Central memory CD4-positive, alpha-beta T cell (primary cell): ENCODE measurements around the gene HEMK1.

Experiments
- DNase-seq: peaks from one replicate; pipeline ENCODE4 v3.0.0; 2022

HEMK1 gene

DNA sequence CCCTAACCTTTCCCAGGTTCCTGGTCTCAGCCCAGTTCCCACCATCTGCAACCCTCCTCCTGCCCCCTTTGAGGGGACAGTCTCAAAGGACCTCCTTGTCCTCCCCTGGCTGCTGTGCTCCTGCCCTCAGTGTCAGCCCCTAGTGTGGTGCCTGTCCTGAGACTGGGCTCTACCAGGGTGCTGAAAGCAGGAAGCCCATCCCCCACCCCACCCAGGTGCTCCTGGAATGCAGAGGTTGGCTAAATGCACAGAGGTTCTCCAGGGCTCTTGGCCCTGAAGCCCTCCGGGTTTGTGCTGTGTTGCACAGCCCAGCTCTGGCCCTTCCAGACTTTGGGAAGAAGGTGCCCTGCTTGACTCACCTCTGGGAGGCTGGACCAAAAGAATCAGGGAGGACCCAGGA, 23.5 kb upstream of the HEMK1 start:
- no peak for DNase-seq

DNA sequence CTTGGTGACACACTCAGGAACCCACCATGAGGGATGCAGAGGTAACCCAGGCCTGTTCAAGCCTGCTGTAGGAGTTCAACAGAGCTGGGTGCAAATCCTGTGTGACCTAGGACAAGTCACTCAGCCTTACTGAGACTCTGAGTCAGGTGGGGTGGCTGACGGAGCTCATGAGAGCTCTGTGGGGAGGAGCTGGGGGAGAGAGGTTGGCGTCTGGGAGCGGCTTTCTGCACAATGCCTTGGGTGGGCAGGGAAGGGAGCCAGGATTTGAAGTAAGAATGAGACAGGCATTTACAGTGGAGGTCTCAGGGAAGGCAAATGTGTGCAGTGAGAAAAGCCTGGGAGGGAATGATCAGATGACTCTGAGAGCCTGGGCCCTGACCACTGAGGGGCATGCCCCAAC, 20.1 kb upstream of the HEMK1 start:
- no peak for DNase-seq

DNA sequence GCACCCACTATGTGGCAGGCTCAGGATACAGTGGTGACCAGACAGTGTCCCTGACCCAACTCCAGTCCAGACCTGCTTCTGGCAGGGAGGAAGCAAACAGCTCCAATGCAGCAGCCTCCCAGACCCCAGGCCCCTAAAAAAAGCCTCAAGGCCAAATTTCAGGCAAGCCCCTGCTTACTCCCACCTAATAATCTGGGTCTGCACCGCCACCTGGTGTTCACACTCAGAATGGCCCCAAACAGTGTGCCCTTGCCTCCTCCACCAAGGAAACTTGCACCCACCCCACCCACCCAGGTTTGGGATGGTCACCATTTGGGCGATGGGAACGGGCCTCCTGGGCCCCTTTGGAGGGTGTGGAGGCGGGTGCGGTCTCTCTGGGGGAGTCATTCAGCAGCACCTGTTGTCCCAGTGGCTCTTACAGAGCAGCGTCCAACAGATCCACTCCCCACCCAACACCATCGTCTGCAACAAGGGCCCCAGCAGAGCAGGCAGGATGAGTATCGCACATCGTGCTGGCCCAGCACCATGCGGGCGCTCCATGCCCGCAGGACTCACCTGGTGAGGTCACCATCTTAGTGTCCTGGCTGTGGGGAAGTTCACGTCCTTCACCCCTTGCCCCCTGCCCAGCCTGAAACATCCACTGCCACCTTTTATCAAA, 19.1 kb upstream of the HEMK1 start:
- peak; percentile 37 for DNase-seq

DNA sequence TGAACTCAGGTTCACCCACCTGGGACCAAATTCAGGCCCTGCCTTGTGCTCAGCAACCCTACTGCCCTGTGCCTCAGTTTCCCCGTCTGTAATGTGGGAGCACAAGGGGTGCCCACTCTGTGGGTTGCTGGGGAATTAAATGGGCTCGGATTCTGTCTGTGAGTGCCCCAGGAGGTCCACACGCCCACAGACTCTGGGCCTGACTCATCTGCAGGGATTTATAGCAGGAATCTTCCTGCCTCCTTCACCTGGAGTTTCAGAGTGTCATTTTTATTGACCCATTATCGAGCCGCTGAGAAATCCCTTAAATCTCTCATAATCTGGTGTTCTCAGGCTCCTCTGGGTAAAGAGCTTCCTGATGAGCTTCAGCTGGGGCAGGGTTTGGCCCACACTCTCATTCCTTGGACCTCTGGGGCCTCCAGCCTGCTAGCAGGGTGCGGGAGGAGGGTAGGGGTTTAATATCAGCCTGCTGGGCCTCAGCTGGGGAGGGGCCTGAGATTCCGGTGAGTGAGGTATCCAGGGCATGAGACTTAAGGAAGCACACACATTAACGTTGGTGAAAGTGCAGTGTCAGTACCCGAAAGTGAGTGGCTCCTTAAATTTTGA, 18.2 kb upstream of the HEMK1 start:
- no peak for DNase-seq

DNA sequence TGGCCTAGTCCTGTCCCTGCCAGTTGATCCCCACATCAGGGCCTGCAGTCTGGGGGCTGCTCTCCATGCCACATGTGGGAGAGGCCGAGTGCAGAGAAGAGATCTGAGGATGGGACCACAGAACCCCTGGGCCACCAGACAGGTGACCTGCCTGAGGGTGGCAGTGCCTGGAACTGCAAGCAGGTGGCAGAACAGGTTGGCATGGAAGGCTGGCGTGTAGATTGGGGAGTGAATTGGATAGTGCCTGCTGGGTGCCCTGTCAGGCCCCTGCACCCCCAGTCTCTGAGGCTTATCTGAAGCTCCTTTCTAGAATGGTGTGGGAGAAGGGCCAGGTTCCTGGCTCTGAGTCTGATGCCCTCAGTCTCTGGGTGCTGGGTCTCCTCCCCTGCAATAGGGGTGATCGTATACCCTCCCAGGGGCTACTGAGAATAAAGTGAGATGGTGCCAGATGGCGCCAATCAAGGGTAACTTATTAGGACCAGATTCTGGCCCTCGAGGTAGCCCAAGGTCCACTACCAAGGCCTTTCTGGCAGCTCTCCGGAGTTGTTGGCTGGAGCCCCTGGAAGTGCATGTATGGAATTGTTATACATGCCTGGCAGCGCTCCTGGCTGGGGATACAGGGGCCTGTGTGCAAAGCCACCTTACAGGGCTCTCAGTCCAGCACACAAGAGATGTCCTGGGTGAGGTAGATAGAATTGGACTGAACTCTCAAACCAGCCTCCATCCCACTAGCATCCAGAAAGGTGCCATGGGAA, 17.5 kb upstream of the HEMK1 start:
- no peak for DNase-seq

DNA sequence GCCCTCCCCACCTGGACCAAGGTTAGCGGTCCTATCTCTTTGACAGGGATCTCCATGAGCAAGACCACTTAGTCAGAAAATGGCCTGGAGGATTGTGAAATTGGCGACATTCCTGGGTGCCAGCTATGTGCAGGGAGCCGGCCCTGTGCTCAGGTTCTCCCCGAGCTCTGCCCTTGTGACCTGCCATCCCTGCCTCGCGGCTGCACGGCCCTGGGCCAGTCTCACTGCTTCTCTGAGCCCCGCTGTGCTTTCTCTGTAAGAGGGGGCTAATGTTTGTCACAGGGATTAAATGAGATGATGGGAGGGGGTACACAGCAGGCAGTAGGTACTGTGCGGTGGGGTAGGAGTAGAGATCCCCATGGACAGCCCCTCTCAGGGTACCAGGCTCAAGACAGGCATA, 16.7 kb upstream of the HEMK1 start:
- no peak for DNase-seq

DNA sequence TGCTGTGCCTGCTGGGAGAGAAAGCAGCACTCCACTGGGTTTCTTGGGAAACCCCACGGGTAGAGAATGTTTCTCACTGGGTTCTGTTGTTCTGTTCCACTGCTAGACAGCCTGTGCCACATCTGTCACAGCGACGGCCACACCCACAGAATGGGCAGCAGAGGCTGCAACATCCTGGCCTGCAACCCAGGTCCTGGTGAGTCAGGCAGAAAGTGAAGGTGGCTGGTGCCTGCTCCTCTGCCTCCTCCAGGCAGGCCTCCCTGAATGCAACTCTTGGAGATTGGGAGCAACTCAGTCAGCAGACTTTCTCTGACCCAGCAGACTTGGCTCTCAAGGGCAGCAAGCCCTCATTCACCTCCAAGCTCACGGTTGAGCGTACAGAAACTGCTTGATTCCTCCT, 14.8 kb upstream of the HEMK1 start:
- no peak for DNase-seq

DNA sequence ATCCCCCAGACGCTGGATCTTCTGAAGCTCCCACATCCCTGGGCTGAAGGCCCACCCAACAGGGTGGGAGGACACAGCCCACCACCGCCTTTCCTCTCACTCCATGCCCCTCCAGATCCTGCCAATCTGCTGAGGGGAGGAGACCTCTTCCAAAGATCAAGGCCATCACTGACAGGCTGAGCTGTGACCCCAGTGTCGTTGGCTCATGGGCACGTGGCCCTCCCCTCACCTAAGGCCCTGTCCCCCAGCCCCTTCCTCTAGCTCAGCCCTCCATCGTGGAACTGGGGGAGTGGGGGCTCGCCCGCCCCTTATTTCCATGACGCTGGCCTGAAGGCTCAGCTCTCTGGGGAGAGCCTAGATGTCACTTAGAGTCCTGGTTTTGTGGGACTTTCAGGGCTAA, 12.2 kb upstream of the HEMK1 start:
- no peak for DNase-seq

DNA sequence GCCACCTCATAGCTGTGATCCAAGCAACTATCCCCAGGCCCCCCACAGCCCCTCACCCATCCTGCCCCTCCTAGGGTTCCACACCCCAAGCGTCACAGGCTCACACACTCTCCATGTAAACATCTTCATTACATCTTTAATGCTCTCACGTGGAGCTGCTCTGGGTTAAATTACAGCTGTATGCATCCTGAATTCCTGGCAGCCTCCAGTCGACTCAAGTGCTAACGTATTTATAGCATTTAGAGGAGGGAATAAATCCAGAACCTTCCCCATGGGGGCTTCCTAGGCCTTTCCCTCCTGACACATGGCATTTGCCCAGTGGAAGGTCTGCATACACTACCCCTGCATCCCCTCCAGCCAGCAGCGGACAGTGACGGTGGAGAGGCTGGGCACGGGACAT, 11.4 kb upstream of the HEMK1 start:
- DNase-seq: no peak

DNA sequence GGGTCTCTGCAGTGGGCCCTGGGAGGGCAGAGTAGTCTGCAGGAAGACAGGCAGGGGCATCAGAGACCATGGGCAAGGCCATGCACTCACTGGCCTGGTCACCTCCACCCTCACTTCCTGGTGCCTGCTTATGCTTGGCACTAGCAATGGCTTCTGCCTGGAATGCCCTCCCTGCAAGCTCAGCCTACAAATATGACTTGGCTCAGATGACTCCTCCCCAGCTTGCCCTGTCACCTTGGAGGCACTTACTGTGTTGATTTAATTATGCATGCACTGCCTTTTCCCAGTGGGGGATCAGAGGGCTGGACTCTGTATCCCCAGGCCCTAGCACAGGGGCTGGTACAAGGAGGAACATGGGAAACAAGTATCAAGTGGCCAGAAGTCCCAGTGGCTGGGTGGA, 9.6 kb upstream of the HEMK1 start:
- no peak for DNase-seq

DNA sequence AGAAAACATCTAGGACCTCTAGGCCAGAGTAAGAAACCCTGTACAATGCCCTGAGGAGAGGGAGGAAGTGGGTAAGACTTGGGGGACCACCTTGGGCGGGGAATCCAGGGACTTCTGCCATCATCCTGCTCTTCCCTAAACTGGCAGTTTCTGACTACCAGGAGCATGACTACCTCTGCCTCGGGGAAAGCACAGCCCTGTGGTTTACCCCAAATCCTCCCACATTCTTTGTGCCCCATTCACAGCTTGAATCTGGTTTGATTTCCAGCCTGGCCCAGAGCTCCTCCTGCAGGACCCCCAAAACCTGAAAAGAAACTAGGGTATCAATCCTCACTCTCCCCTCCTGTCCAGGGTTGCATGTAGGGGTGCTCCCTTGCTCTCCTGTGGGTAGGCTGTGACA, 6.5 kb upstream of the HEMK1 start:
- no peak for DNase-seq

DNA sequence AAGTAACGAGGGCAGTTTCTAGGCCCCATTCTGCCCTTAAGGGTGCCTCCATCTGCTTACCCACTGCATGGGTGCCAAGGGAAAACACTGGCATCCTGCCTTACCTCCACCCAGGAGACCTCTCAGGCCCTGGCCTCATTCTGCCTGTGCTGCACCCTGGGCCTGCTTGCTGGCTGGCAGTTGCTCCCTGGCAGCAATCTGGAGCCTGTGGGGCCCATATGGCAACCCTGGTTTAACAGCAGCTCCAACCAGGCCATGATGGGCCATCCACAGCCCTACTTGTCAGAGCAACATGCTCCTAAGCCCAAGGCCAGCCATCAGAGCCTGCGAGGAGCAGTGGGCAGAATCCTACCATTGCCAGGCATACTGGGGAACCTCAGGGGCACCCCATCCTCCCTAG, 5.5 kb upstream of the HEMK1 start:
- no peak for DNase-seq

DNA sequence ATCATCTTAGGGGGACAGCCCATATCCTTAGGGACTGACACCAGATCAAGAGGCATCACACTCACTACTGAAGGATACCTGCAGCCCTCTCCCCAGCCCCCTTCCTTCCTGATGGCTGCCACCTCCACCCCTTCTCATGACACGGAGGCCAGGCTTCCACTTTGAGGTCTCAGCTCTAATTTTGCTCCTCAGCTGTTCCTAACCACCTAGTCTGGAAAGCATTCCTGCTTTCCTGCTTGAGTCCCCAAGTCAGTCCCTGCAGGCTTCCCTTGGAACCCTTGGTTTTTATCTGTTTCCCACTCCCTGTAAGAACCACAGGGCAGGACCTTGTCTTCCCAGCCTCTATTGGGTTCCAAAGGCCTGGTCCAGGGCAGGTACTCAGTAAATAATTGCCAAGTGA, 5.0 kb upstream of the HEMK1 start:
- no peak for DNase-seq

DNA sequence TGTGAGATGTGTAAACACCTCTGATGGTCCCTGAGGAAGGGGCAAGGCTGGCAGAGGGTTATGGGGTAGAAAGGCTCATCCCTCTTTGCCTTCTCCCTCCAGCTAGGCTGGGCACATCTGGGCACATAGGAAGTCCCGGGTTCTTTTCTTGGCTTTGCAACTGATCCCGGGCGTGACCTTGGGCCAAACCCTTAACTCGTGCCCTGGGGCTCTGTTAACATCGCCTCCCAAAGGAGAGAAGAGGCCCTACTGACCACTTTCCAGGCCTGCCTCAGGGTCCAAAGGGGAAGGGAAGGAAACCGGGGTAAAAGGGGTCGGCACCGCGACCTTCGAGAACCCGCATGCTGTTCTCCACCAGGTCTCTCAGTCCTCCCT, 2.3 kb upstream of the HEMK1 start:
- no peak for DNase-seq

DNA sequence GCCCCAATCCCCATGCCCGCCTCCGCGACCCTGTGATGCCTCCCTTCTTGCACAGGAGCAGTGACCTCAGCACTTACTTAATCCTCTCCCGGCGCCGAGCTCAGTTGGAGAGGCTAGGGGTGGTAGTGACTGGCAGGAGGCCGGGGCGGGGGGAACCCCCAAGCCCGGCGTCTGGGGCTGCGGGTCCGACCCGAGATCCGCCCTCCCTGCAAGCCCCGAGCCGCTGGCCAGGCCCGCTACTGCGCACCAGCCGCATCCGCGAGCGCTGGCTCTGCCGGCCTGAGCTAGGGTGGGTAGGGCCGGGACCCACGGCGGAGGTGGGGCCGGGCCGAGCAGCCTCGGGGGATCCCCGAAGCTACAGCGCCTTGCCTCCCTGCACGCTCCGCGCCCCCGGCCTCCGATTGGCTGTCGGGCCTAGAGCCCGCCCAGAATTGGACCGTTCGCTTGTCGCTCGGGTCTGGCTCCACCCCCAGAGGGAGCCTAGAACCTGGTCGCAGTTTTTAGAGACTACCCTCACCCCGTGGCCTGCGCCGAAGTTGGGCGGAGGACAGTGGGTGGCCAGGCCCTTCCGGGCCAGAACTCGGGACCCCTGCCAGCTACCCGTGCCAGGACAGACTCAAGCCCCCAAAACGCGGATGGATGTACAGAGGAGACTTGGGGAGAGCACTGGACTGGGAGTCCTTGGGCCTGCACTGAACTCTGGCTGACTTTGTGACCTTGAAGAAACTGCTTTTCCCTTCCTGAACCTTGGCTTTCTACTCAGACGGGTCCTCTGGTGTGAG, 1.7 kb upstream of the HEMK1 start, which contains the start of gene C3orf18:
Gene C3orf18 (minus strand): TSS at position 362 of the 782 bp plus-strand sequence. CDS start 2,048 bp downstream, outside the sequence.
- DNase-seq: peak; percentile 91

DNA sequence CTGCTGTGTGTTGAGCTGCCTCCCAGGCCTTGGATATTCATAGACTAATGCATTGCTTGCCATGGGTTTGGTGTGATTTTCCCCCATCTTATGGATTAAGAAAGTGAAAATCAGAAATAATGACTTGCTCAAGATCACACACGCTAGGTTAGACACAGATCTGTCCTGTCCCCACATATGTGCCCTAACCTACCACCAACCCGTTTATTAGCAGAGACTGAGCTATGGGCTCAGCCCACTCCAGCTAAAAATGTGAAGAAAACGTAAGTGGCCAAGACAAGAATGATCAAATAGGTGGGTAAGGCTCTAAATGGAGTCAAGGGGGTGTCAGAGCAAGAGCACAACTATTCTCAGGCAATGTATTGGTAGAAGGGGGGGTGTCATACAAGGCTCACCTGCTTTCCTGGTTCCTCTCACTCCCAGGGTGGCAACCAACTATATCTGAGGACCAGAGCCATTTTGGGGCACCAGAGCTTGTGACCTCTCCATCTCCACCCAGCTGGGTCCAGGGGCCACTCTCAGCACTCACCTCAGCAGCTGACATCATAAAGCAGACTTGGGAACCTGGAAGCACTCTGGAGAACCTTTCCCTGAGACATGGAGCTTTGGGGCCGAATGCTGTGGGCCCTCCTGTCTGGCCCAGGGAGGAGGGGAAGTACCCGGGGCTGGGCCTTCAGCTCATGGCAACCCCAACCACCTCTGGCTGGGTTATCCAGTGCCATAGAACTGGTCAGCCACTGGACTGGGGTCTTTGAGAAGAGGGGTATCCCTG, 1.4 kb downstream of the HEMK1 start:
- no peak for DNase-seq

DNA sequence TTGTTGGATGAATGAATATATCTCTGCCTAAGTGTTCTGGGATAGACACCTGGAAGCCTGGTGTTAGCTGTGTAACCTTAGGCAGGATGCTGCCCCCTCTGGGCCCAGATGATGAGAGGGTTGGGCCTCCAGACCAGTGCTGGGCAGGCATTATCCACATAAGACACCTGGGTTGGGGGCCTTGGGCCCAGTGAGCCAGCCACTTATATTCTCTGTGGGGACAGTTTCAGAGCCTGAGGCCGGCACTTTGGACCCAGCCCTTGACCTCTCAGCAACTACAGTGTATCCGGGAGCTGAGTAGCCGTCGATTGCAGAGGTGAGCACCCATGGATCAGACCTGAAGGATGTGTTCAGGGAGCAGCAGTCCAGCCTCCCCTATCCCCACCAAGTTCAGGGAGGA, 2.2 kb downstream of the HEMK1 start:
- no peak for DNase-seq

DNA sequence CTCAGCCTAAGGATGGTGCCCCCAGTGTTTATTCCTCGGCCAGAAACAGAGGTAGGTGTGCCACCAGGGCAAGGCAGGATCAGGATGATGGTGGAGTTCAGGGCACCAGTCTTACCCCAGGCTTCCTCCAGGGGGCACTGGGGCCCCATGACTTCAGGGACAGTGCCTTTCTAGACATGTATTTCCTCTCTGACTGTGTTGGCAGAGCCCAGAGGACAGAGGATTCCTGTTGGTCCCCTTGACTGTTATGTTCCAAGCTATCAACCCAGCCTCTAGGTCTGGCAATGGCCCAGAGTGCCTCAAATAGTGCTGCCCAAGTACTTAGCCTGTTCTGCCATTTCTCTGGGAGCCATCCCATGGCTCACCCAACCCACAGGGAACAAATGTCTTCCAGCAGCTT, 2.8 kb downstream of the HEMK1 start:
- peak; percentile 78 for DNase-seq

DNA sequence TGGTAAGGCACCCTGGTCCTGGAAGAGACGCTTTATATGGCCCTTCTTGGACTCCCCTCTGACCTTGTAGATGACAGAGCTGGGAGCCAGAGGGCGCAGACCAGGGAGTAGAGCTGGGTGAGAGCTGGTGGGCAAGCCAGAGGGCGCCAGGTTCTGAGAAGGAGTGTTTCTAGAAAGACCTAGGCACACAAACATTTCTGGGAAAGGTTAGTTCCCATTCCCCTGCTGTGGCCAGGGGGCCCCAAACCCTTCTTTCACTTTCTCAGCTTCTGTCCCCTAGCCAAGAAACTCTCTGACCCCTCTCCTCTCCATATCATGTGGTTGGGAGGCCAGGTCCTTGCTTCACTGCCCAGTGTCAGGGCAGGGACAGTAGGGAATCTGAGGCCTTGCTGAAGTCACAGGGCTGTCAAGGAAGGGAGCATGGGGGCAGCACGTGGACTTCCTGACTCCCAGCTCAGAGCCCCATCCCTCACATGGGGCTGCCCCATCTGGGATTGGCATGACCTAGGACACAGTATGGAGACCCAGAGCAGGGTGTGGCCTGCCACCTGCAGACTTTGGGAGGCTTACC, 3.6 kb downstream of the HEMK1 start:
- no peak for DNase-seq

DNA sequence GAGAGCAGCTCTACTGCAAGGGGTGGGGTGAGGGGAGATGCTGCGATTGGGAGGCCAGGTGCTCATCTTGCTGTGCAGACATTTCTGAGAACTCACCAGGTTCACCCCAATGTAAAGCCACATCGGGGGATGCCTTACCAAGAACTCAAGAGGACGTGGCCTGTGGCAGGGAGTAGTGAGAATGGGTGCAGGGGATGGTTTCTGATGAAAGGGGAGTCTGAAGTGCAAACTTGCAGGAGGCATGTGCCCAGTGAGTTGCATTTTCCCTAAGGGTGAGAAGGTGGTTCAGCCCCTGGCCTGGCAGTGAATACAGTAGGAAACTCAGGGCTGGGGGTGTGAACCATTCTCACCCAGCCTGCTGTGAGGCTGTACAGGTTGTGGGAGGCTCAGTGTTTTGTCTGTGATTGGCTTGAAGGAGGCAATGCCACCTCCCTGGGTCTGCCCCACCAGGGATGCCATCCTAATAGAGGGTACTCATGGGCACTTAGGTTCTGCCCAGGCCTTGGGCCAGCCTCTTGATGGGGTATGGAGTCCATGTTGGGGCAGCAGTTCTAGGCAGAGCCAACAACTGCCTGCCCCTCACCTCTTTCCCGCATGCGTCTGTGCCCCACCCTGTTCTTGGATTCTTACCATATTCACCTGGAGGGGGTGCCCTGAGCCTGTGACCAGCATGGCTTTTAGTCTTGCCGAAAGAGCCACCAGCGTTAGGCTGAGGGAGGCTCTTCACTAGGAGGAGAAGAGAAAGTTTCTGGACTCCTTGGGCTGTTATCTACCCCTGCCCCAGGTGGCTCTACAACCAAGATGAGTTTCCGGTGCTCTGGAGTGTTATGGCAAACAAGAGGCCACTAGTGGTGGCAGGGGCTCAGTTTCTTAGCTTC, 4.5 kb downstream of the HEMK1 start:
- DNase-seq: peak; percentile 52

DNA sequence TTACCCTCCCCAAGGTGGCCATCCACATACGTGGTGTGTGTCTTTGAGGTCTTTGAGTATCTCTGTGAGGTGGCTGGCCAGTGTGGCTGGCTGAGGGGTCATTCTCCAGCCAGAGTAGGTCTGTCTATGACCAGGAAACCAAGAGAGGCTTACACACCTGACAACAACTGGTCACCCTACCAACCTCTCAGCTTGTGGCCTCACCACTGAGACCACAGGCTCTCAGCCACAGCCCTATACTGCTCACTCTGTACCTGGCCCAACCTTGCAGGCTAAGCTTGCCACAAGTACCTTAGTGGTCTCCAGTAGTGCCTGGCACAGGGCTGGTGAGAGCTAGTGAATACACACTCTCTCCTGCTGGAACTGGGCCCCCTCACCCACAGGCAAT, 5.1 kb downstream of the HEMK1 start:
- no peak for DNase-seq
